ENCODE data around the gene TRPM8.

- TF ChIP-seq GATA2 (IDR thresholded peaks at IDR 0.05; ENCODE audit: low read depth, low read length) (no peak), GATA3 (IDR thresholded peaks at IDR 0.05; ENCODE audit: low read depth, low read length) (no peak)
Observed at GRCh38 chr2:233952335-233952734, 35.2 kb downstream of the TRPM8 start.
